Measurements from ENCODE around the gene CA5A. TPM values are rescaled to one million over a fixed set of nuclear protein-coding genes. Genes with fewer than 3 reads are reported as not detected.

CA5A gene
- total RNA-seq, 4 donors from 2014 or later, result not detected

DNA sequence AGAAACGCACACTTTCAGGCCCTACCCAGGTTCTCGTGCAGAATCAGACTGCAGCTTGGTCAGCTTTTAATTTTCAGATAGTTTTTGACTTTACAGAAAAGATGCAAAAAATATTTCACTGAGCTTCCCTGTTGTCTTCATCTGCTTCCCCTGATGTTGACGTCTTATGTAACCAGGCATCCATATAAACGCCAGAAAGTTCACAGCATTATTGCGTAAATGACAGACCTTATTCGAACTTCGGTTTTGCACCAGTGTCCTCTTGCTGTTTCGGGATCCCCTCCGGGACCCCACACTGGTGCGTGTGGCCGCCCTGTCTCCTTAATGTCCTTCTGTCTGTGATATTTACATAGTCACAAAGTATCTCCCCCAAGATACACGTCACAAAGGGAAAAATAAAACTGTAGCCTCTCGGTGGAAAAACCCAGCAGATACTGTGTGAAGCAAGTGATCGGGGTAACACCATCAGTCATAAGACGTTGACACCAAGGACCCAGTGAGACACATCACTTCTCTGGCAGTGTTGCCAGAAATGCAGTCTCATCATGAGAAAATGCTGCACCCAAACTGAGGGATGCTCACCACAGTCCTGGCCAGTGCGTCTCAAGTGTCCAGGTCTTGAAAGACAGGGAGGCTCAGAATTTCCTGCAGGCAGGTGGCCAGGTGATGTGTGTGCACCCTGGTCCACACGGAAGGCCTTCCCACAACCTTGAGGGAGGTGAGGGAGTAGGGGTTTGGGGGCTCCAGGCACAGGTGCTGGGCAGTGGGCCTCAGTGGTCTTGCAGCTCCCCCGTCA lies 19.2 kb upstream of the CA5A start:
- Histone ChIP-seq H3K4me1 (peaks cover 16 to 41% (median 38%) of the 10 kb centered on the region in 4 donors), H3K27ac (peak overlapping the region; percentile 58 to 98 (median 93)), H3K36me3 (no peaks in the 10 kb centered on the region), H3K4me3 (no peak overlapping the region), H3K27me3 (no peaks in the 10 kb centered on the region), H3K9me3 (no peaks in the 10 kb centered on the region)
- intact Hi-C loops (cut with DNase I; ENCODE audit: low total_unique reads), result no loop called here
- no peak for DNase-seq
- 84 to 85% methylated on average over 11 to 18 of the region's 18 CpGs for WGBS, 2 donors (ENCODE audit: low coverage in 1 of 2)
- in situ Hi-C loops (cut with MboI; ENCODE audit: low pct_ligation_motif_present in 1 of 4, low pct_unique_long_range_greater_than_20kb in 1 of 4, low sequenced_read_pairs in 3 of 4), result no loop called here
- TF ChIP-seq POLR2AphosphoS5 (IDR thresholded peaks at IDR 0.05) (no peak), CTCF (IDR thresholded peaks at IDR 0.05) (no peak), EP300 (IDR thresholded peaks at IDR 0.05; ENCODE audit: low read depth) (no peak), POLR2A (IDR thresholded peaks at IDR 0.05) (no peak)

DNA sequence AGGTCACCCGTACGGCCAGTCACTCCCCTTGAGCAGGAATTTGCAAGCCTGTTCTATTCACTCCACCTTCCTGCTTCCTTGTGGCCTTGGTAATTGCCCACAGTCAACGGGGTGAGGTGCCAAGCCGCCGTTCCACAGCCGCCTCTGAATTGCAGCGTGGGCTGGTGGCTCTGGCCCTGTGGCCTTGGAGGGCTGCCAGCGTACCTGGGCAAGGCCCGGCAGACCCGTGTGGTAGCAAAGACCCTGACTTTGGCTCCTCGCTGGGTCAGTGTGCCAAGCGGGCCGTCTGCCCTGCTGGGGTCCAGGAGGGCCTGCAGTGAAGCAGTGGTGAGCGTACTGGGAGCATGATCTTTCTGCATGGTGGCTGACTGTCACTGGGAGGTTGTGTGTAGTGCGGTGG lies 18.5 kb upstream of the CA5A start:
- in situ Hi-C loops (cut with MboI; ENCODE audit: low pct_ligation_motif_present in 1 of 4, low pct_unique_long_range_greater_than_20kb in 1 of 4, low sequenced_read_pairs in 3 of 4), result no loop called here
- H3K4me1 ChIP-seq, result peaks cover 16 to 46% (median 40%) of the 10 kb centered on the region in 4 donors
- 60 to 62% methylated on average over 3 to 10 of the region's 15 CpGs for WGBS, 2 donors (ENCODE audit: low coverage in 1 of 2)

DNA sequence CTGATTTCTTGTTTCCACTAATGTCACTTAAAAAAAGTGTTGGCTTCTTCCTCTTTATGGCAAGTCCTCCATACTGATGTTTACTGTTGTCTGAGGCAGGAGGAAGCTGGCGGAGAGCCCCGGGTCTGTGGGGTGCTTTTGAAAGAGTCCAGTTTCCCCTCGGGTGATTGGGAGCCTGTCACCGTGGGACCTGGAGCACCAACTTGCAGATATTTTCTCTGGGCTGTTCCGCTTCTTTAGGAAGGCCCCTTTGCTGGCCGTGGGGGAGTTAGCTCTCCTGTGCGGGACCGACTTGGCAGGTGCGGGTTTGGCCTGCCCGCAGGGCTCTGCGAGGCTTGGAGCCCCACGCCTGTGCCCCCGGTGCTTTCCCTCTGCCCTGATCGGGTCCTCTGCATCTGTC lies 18.0 kb upstream of the CA5A start:
- Histone ChIP-seq H3K9me3 (no peaks in the 10 kb centered on the region), H3K36me3 (no peaks in the 10 kb centered on the region), H3K4me1 (peaks cover 16 to 46% (median 40%) of the 10 kb centered on the region in 4 donors), H3K4me3 (no peak overlapping the region), H3K27me3 (no peaks in the 10 kb centered on the region), H3K27ac (peak overlapping the region; percentile 55 to 98 (median 93))
- in situ Hi-C loops (cut with MboI; ENCODE audit: low pct_ligation_motif_present in 1 of 4, low pct_unique_long_range_greater_than_20kb in 1 of 4, low sequenced_read_pairs in 3 of 4) (no loop called here), intact Hi-C loops (cut with DNase I; ENCODE audit: low total_unique reads) (no loop called here)
- no peak for DNase-seq
- 60 to 74% methylated on average over 3 to 14 of the region's 14 CpGs for WGBS, 2 donors (ENCODE audit: low coverage in 1 of 2)
- no peak for TF ChIP-seq POLR2AphosphoS5 (IDR thresholded peaks at IDR 0.05)
- no peak for TF ChIP-seq EP300 (IDR thresholded peaks at IDR 0.05; ENCODE audit: low read depth)
- no peak for TF ChIP-seq POLR2A (IDR thresholded peaks at IDR 0.05)
- TF ChIP-seq CTCF (IDR thresholded peaks at IDR 0.05), result no peak

More for the DNA sequence above, 18.5 kb upstream of the CA5A start:
- H3K9me3 ChIP-seq, result no peaks in the 10 kb centered on the region
- no peaks in the 10 kb centered on the region for H3K27me3 ChIP-seq
- peak; percentile 47 for DNase-seq
- no peaks in the 10 kb centered on the region for H3K36me3 ChIP-seq
- no peak overlapping the region for H3K4me3 ChIP-seq
- peak overlapping the region; percentile 55 to 98 (median 93) for H3K27ac ChIP-seq
- TF ChIP-seq CTCF (IDR thresholded peaks at IDR 0.05) (no peak), EP300 (IDR thresholded peaks at IDR 0.05; ENCODE audit: low read depth) (no peak), POLR2AphosphoS5 (IDR thresholded peaks at IDR 0.05) (no peak), POLR2A (IDR thresholded peaks at IDR 0.05) (no peak)
- intact Hi-C loops (cut with DNase I; ENCODE audit: low total_unique reads), result no loop called here

GRCh38 chr16:87953308-87954215 lies 17.2 kb upstream of the CA5A start:
- no peak overlapping the region for H3K4me3 ChIP-seq
- in situ Hi-C loops (cut with MboI; ENCODE audit: low pct_ligation_motif_present in 1 of 4, low pct_unique_long_range_greater_than_20kb in 1 of 4, low sequenced_read_pairs in 3 of 4), result no loop called here
- 71 to 77% methylated on average over 11 to 15 of the region's 15 CpGs for WGBS, 2 donors (ENCODE audit: low coverage in 1 of 2)
- no peak for DNase-seq
- H3K9me3 ChIP-seq, result no peaks in the 10 kb centered on the region
- TF ChIP-seq CTCF (IDR thresholded peaks at IDR 0.05), result no peak
- no peak for TF ChIP-seq EP300 (IDR thresholded peaks at IDR 0.05; ENCODE audit: low read depth)
- TF ChIP-seq POLR2A (IDR thresholded peaks at IDR 0.05), result no peak
- no peak for TF ChIP-seq POLR2AphosphoS5 (IDR thresholded peaks at IDR 0.05)
- H3K27me3 ChIP-seq, result no peaks in the 10 kb centered on the region
- H3K27ac ChIP-seq, result peak overlapping the region; percentile 55 to 98 (median 93)
- no peaks in the 10 kb centered on the region for H3K36me3 ChIP-seq
- peaks cover 16 to 46% (median 40%) of the 10 kb centered on the region in 4 donors for H3K4me1 ChIP-seq
- intact Hi-C loops (cut with DNase I; ENCODE audit: low total_unique reads), result no loop called here

All from transverse colon (tissue), 4 donors.